ENCODE data around the gene ZNF136.

The ZNF136 gene

GRCh38 chr19:12162882-12163806, at the start of gene ZNF136:
Gene ZNF136 (plus strand): TSS chr19:12163096. CDS start chr19:12163204, 108 bp downstream.
- Histone ChIP-seq H3K9me3 (ENCODE audit: control insufficient read depth, insufficient read depth, low read length) (no peaks in the 10 kb centered on the region), H3K4me1 (ENCODE audit: control insufficient read depth, insufficient read depth, low read length) (no peaks in the 10 kb centered on the region), H3K27me3 (ENCODE audit: control insufficient read depth, insufficient read depth, low read length) (no peaks in the 10 kb centered on the region), H3K27ac (ENCODE audit: low read length) (no peak within 1 kb of the TSS), H3K4me3 (ENCODE audit: low read length) (peak within 1 kb of the TSS; percentile 92), H3K36me3 (ENCODE audit: control insufficient read depth, insufficient read depth, low read length) (no peaks in the 10 kb centered on the region)
- DNase-seq (ENCODE audit: low read depth, low spot score): peak; percentile 86
- WGBS (ENCODE audit: insufficient coverage, insufficient read length): no CpG with 5 or more reads among the region's 57 CpGs

GRCh38 chr19:12113121-12113520, 49.8 kb upstream of the ZNF136 start:
- Histone ChIP-seq H3K27ac (ENCODE audit: low read length) (no peak overlapping the region), H3K9me3 (ENCODE audit: control insufficient read depth, insufficient read depth, low read length) (peaks cover 13% of the 10 kb centered on the region), H3K36me3 (ENCODE audit: control insufficient read depth, insufficient read depth, low read length) (peaks cover 34% of the 10 kb centered on the region; the same call in 1 of the 2 replicates), H3K4me3 (ENCODE audit: low read length) (no peak overlapping the region), H3K4me1 (ENCODE audit: control insufficient read depth, insufficient read depth, low read length) (no peaks in the 10 kb centered on the region), H3K27me3 (ENCODE audit: control insufficient read depth, insufficient read depth, low read length) (no peaks in the 10 kb centered on the region)
- no peak for DNase-seq (ENCODE audit: low read depth, low spot score)
- WGBS (ENCODE audit: insufficient coverage, insufficient read length): no CpG with 5 or more reads among the region's 5 CpGs

GRCh38 chr19:12117201-12117970, 45.5 kb upstream of the ZNF136 start:
- Histone ChIP-seq H3K9me3 (ENCODE audit: control insufficient read depth, insufficient read depth, low read length) (peaks cover 3% of the 10 kb centered on the region), H3K36me3 (ENCODE audit: control insufficient read depth, insufficient read depth, low read length) (peaks cover 10% of the 10 kb centered on the region; the same call in 1 of the 2 replicates), H3K27me3 (ENCODE audit: control insufficient read depth, insufficient read depth, low read length) (no peaks in the 10 kb centered on the region), H3K4me1 (ENCODE audit: control insufficient read depth, insufficient read depth, low read length) (no peaks in the 10 kb centered on the region), H3K27ac (ENCODE audit: low read length) (no peak overlapping the region), H3K4me3 (ENCODE audit: low read length) (no peak overlapping the region)
- no CpG with 5 or more reads among the region's 33 CpGs for WGBS (ENCODE audit: insufficient coverage, insufficient read length)
- no peak for DNase-seq (ENCODE audit: low read depth, low spot score)

DNA sequence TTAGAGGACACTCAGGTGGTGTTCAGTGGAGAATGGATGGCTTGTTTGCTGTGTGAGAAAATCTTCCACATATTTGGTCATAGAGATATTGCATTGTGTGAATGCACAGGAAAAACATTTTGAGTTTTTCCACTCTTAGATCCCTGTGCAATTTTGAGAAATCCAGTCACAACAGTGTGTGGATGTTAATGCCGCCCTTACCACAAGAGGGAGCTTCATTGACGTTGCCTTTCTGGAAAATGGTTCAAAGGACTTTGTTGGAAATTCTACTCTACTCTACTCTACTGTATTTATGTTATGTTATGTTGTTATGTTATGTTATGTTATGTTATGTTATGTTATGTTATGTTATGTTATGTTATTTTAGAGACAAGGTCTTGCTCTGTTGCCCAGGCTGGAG, 36.2 kb upstream of the ZNF136 start:
- no peaks in the 10 kb centered on the region for H3K9me3 ChIP-seq (ENCODE audit: control insufficient read depth, insufficient read depth, low read length)
- DNase-seq (ENCODE audit: low read depth, low spot score): no peak
- H3K27me3 ChIP-seq (ENCODE audit: control insufficient read depth, insufficient read depth, low read length): no peaks in the 10 kb centered on the region
- no peak overlapping the region for H3K4me3 ChIP-seq (ENCODE audit: low read length)
- no CpG with 5 or more reads among the region's 2 CpGs for WGBS (ENCODE audit: insufficient coverage, insufficient read length)
- H3K36me3 ChIP-seq (ENCODE audit: control insufficient read depth, insufficient read depth, low read length): peaks cover under 1% of the 10 kb centered on the region; the same call in 1 of the 2 replicates
- no peaks in the 10 kb centered on the region for H3K4me1 ChIP-seq (ENCODE audit: control insufficient read depth, insufficient read depth, low read length)
- H3K27ac ChIP-seq (ENCODE audit: low read length): no peak overlapping the region

- DNase-seq (ENCODE audit: low read depth, low spot score): no peak
- peaks cover 11% of the 10 kb centered on the region for H3K9me3 ChIP-seq (ENCODE audit: control insufficient read depth, insufficient read depth, low read length)
- no CpG with 5 or more reads among the region's 3 CpGs for WGBS (ENCODE audit: insufficient coverage, insufficient read length)
- no peak overlapping the region for H3K4me3 ChIP-seq (ENCODE audit: low read length)
- peaks cover 23% of the 10 kb centered on the region for H3K36me3 ChIP-seq (ENCODE audit: control insufficient read depth, insufficient read depth, low read length)
- H3K27me3 ChIP-seq (ENCODE audit: control insufficient read depth, insufficient read depth, low read length): no peaks in the 10 kb centered on the region
- no peak overlapping the region for H3K27ac ChIP-seq (ENCODE audit: low read length)
- H3K4me1 ChIP-seq (ENCODE audit: control insufficient read depth, insufficient read depth, low read length): no peaks in the 10 kb centered on the region
Observed at GRCh38 chr19:12133069-12133468, 29.8 kb upstream of the ZNF136 start.

DNA sequence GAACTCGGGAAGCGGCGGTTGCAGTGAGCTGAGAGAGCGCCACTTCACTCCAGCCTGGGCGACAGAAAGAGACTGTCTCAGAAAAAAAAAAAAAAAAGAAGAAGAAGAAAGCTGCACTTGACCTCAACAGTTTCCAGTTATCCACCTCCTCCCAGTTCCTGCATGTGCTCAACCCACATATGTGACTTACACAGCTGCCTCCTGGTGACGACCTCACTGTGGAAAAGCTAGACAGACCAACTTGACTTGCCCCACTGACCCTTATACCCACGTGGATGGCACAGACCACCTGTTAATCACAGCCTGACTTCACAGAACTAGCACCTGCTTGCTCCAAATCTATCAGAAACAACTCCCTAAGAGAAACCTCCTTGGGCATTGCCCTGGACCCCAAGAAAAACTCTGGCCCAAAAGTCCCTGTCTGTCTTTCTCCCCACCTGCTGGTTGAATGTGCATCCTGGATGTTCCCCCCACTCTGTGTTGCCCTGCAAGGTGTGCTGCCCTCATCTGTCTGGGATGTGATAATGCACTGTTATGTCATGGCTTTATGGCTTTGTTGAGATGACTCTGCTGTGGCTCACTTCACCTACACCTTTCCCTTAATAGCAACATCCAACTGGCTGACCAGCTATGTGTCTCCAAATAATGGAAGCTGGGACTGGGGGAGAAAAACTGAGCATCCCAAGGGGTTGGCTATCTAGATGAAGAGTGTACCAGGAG, 25.5 kb upstream of the ZNF136 start:
- Histone ChIP-seq H3K4me3 (ENCODE audit: low read length) (no peak overlapping the region), H3K9me3 (ENCODE audit: control insufficient read depth, insufficient read depth, low read length) (peaks cover 11% of the 10 kb centered on the region), H3K27me3 (ENCODE audit: control insufficient read depth, insufficient read depth, low read length) (no peaks in the 10 kb centered on the region), H3K4me1 (ENCODE audit: control insufficient read depth, insufficient read depth, low read length) (peaks cover 1% of the 10 kb centered on the region; the same call in 1 of the 2 replicates), H3K27ac (ENCODE audit: low read length) (no peak overlapping the region), H3K36me3 (ENCODE audit: control insufficient read depth, insufficient read depth, low read length) (peaks cover 17% of the 10 kb centered on the region)
- no peak for DNase-seq (ENCODE audit: low read depth, low spot score)
- no CpG with 5 or more reads among the region's 7 CpGs for WGBS (ENCODE audit: insufficient coverage, insufficient read length)

GRCh38 chr19:12139269-12139668, 23.6 kb upstream of the ZNF136 start:
- no CpG with 5 or more reads among the region's 13 CpGs for WGBS (ENCODE audit: insufficient coverage, insufficient read length)
- no peaks in the 10 kb centered on the region for H3K27me3 ChIP-seq (ENCODE audit: control insufficient read depth, insufficient read depth, low read length)
- H3K27ac ChIP-seq (ENCODE audit: low read length): no peak overlapping the region
- H3K4me1 ChIP-seq (ENCODE audit: control insufficient read depth, insufficient read depth, low read length): peaks cover 1% of the 10 kb centered on the region; the same call in 1 of the 2 replicates
- H3K36me3 ChIP-seq (ENCODE audit: control insufficient read depth, insufficient read depth, low read length): peaks cover 6% of the 10 kb centered on the region
- H3K4me3 ChIP-seq (ENCODE audit: low read length): peak overlapping the region; percentile 96; the same call in 1 of the 2 replicates
- DNase-seq (ENCODE audit: low read depth, low spot score): no peak
- peaks cover 2% of the 10 kb centered on the region; the same call in 1 of the 2 replicates for H3K9me3 ChIP-seq (ENCODE audit: control insufficient read depth, insufficient read depth, low read length)

DNA sequence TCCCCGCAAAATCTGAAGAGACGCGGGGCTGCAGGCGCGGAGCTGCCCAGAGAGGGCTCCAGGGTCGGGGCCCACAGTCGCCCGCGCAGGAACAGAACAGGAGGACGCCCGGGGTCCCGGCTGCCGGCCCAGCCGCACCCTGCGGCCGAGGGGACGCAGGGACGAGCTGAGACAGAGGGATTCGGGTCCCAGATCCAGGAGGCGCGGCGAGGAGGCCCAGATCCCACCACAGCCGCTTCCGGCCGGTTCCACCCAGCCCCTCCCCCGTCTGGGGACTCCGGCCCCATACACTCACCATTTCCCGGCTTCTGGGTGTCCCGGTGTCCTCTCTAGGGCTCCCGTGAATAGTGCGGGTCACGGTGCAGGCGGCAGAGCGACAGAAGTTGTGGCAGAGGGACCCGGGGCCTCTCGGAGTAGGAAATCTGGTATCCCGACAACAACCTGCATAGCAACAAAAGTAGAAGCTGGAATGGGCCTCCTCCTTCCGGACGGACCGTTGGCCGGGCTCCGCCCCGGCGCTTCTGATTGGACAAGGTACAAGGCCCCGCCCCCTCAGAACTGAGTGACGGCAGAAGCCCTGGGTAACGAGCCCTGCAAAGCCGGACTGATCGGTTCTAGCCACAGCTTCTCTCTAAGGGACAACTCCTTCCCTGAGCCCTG, 22.9 kb upstream of the ZNF136 start, which contains the start of gene ZNF20:
TSS of gene ZNF20 (minus strand) at position 466 of the 660 bp plus-strand sequence. CDS start at position 298, 168 bp downstream.
- peaks cover 5% of the 10 kb centered on the region; the same call in 1 of the 2 replicates for H3K36me3 ChIP-seq (ENCODE audit: control insufficient read depth, insufficient read depth, low read length)
- H3K9me3 ChIP-seq (ENCODE audit: control insufficient read depth, insufficient read depth, low read length): no peaks in the 10 kb centered on the region
- H3K27ac ChIP-seq (ENCODE audit: low read length): no peak within 1 kb of the TSS
- peaks cover 1% of the 10 kb centered on the region; the same call in 1 of the 2 replicates for H3K4me1 ChIP-seq (ENCODE audit: control insufficient read depth, insufficient read depth, low read length)
- no peaks in the 10 kb centered on the region for H3K27me3 ChIP-seq (ENCODE audit: control insufficient read depth, insufficient read depth, low read length)
- peak; percentile 77 for DNase-seq (ENCODE audit: low read depth, low spot score)
- peak within 1 kb of the TSS; percentile 96 for H3K4me3 ChIP-seq (ENCODE audit: low read length)
- WGBS (ENCODE audit: insufficient coverage, insufficient read length): no CpG with 5 or more reads among the region's 49 CpGs

DNA sequence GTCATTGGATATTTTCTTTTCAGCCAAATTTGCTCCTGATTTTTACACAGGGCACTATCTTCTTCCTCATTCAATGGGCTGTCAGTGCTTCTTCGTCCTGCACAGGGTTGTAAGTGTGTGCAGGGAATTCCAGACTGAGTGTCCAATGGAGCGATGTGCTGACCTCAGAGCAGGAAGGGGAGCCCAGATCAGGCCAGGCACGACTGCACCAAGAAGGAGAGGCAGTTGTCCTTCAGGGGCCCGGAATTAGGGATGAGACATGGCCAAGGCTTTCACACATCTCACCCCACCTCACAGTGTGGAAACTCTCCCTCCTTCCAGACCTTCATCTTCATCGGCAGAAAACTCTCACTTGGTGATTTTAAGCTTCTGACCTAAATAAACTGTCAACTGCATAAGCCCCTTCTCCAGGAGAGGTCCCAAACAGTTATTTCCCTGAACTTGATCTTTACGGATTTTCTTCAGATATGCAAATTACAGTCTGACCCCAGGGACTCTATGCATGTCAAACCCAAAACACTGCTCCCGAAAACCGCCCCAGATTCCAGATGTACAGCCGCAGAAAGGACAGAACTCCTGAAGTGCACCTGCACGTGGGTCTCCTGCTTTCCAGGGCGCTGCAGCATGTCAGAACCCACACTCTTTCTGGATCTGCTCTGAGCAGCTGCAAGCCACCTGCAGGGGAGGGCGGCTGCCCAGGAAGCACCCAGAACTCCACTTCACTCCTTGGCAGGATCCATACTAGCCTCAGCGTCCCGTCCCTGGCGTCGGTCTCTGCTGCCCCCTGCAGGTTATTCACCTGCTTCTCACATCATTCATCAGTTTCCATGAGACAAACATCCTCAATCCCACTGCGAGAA, 22.1 kb upstream of the ZNF136 start:
- peaks cover 13% of the 10 kb centered on the region for H3K36me3 ChIP-seq (ENCODE audit: control insufficient read depth, insufficient read depth, low read length)
- no peak overlapping the region for H3K27ac ChIP-seq (ENCODE audit: low read length)
- peaks cover 2% of the 10 kb centered on the region; the same call in 1 of the 2 replicates for H3K9me3 ChIP-seq (ENCODE audit: control insufficient read depth, insufficient read depth, low read length)
- H3K4me1 ChIP-seq (ENCODE audit: control insufficient read depth, insufficient read depth, low read length): peaks cover 1% of the 10 kb centered on the region; the same call in 1 of the 2 replicates
- H3K27me3 ChIP-seq (ENCODE audit: control insufficient read depth, insufficient read depth, low read length): no peaks in the 10 kb centered on the region
- no peak overlapping the region for H3K4me3 ChIP-seq (ENCODE audit: low read length)
- WGBS (ENCODE audit: insufficient coverage, insufficient read length): no CpG with 5 or more reads among the region's 17 CpGs
- DNase-seq (ENCODE audit: low read depth, low spot score): peak; percentile 79

All from iPS DF 6.9 (cell line).